Measurements from ENCODE around the gene TOP3B.

Gene TOP3B

DNA sequence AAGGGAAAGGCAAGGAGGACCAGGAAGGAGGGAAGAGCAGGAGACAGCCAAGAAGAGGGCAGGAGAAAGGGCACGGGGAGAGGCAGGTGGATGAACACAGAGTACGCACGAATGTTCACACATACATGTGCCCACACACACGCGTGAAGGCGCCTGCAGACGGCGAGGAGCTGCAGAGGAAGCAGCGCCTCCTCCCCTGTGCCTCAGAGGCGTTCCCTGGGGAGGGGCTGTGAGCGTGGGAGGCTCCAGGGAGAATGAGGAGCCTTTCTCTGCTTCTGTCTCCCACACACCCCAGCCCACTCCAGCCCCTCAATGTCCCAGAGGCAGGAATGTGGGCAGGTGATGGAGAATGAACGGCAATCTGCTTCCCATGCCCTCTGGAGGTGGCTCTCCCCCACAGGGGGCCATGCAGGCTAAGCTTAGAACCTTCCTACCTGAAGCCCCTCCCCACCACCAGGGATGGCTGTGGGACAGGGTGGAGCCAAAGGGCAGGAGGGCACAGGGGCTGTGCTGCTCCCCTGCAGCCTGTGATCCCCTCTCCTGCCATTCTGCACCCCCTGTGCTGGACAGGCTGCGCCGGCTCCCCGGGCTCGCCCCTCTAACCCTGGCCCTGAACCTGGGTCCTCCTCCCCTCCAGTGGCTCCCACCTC, 55.3 kb downstream of the TOP3B start:
- Histone ChIP-seq H2BK120ac (ENCODE audit: insufficient read depth, low read length, poor library complexity) (no peak overlapping the region), H3K27ac (ENCODE audit: low read depth, low read length) (no peak overlapping the region), H3K79me2 (ENCODE audit: control insufficient read depth, insufficient read depth, low read length, poor library complexity) (no peaks in the 10 kb centered on the region), H3K4me2 (ENCODE audit: low read length) (no peak overlapping the region), H4K91ac (ENCODE audit: low read depth, low read length) (no peak overlapping the region), H2BK5ac (ENCODE audit: low read depth, low read length, poor library complexity) (no peak overlapping the region), H3K27me3 (ENCODE audit: insufficient read depth, low read length) (no peaks in the 10 kb centered on the region), H3K79me1 (ENCODE audit: low read length) (no peaks in the 10 kb centered on the region), H2AK5ac (ENCODE audit: low read length) (no peak overlapping the region), H3K14ac (ENCODE audit: low read length) (no peak overlapping the region), H3K18ac (ENCODE audit: low read length) (no peak overlapping the region), H3K4me1 (ENCODE audit: control insufficient read depth in 1 of 2, insufficient read depth in 2 of 2, low read length in 2 of 2) (no peaks in the 10 kb centered on the region), H2AFZ (ENCODE audit: insufficient read depth, low read length, poor library complexity) (no peak overlapping the region), H3K4me3 (ENCODE audit: low read depth, low read length) (no peak overlapping the region), H3K23ac (ENCODE audit: low read length) (no peak overlapping the region), H4K8ac (ENCODE audit: low read depth, low read length) (no peak overlapping the region), H3K9me3 (ENCODE audit: insufficient read depth, low read depth, low read length) (no peaks in the 10 kb centered on the region), H3K36me3 (ENCODE audit: control insufficient read depth in 1 of 2, insufficient read depth in 2 of 2, low read length in 2 of 2) (peaks cover 32 to 33% of the 10 kb centered on the region in 2 experiments), H4K12ac (ENCODE audit: low read depth, low read length) (no peak overlapping the region), H3K4ac (ENCODE audit: low read depth, low read length) (no peak overlapping the region), H3K9ac (ENCODE audit: low read length) (no peak overlapping the region), H2BK12ac (ENCODE audit: low read length) (no peak overlapping the region)
- no CpG with 5 or more reads among the region's 16 CpGs for WGBS (ENCODE audit: extremely low coverage, insufficient coverage, insufficient read length)
- DNase-seq = no peak

DNA sequence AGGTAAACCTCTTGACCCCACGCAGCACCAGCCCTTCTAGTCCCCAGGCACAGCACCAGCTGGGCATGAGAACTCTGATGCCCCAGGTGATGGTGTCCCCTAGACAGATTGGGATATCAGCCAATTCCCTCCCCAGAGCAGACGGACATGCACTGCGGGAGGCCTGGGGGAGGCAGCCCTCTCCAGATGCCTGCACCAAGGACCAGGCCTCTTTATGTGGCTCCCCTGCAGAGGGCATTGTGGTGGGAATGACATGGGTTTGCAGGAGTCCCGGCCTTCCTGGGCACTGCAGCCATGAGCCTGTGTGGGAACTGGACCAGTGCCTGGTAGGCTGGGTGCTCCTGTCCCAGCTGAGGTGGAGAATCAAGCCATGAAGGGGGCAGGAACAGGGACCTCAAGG, 55.9 kb downstream of the TOP3B start:
- Histone ChIP-seq H4K12ac (ENCODE audit: low read depth, low read length) (no peak overlapping the region), H3K14ac (ENCODE audit: low read length) (no peak overlapping the region), H3K9me3 (ENCODE audit: insufficient read depth, low read depth, low read length) (no peaks in the 10 kb centered on the region), H3K36me3 (ENCODE audit: control insufficient read depth in 1 of 2, insufficient read depth in 2 of 2, low read length in 2 of 2) (peaks cover 29 to 30% of the 10 kb centered on the region in 2 experiments), H3K27ac (ENCODE audit: low read depth, low read length) (no peak overlapping the region), H3K18ac (ENCODE audit: low read length) (no peak overlapping the region), H2BK120ac (ENCODE audit: insufficient read depth, low read length, poor library complexity) (no peak overlapping the region), H3K4me2 (ENCODE audit: low read length) (no peak overlapping the region), H3K9ac (ENCODE audit: low read length) (no peak overlapping the region), H3K4ac (ENCODE audit: low read depth, low read length) (no peak overlapping the region), H2BK12ac (ENCODE audit: low read length) (no peak overlapping the region), H2AK5ac (ENCODE audit: low read length) (no peak overlapping the region), H3K4me3 (ENCODE audit: low read depth, low read length) (no peak overlapping the region), H2BK5ac (ENCODE audit: low read depth, low read length, poor library complexity) (no peak overlapping the region), H4K8ac (ENCODE audit: low read depth, low read length) (no peak overlapping the region), H2AFZ (ENCODE audit: insufficient read depth, low read length, poor library complexity) (no peak overlapping the region), H3K79me1 (ENCODE audit: low read length) (no peaks in the 10 kb centered on the region), H3K27me3 (ENCODE audit: insufficient read depth, low read length) (no peaks in the 10 kb centered on the region), H3K4me1 (ENCODE audit: control insufficient read depth in 1 of 2, insufficient read depth in 2 of 2, low read length in 2 of 2) (no peaks in the 10 kb centered on the region), H4K91ac (ENCODE audit: low read depth, low read length) (no peak overlapping the region), H3K23ac (ENCODE audit: low read length) (no peak overlapping the region), H3K79me2 (ENCODE audit: control insufficient read depth, insufficient read depth, low read length, poor library complexity) (no peaks in the 10 kb centered on the region)
- DNase-seq = no peak
- no CpG with 5 or more reads among the region's 4 CpGs for WGBS (ENCODE audit: extremely low coverage, insufficient coverage, insufficient read length)

DNA sequence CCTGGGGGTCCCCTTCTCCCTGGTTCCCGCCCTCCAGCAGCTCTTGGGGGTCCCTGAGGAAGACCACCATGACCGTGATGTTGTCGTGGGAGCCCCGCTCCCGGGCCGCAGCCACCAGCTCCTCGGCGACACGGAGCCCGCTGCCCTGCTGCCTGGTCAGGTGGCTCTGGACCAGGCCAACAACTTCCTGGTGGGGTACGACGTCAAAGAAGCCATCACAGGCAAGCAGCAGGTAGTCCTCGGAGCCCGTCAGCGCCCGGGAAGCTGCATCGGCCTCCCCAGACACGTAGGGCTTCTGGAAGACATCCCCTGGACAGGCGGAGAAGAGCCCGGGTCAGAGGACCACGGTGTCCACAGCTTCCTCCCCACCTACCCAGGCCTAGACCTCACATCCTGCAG, 59.4 kb downstream of the TOP3B start:
- Histone ChIP-seq H3K27me3 (ENCODE audit: insufficient read depth, low read length) (no peaks in the 10 kb centered on the region), H3K4me1 (ENCODE audit: control insufficient read depth in 1 of 2, insufficient read depth in 2 of 2, low read length in 2 of 2) (no peaks in the 10 kb centered on the region), H2BK12ac (ENCODE audit: low read length) (no peak overlapping the region), H3K79me1 (ENCODE audit: low read length) (no peaks in the 10 kb centered on the region), H4K91ac (ENCODE audit: low read depth, low read length) (no peak overlapping the region), H3K36me3 (ENCODE audit: control insufficient read depth in 1 of 2, insufficient read depth in 2 of 2, low read length in 2 of 2) (peaks cover 11 to 15% of the 10 kb centered on the region in 2 experiments), H4K12ac (ENCODE audit: low read depth, low read length) (no peak overlapping the region), H2BK5ac (ENCODE audit: low read depth, low read length, poor library complexity) (no peak overlapping the region), H3K9me3 (ENCODE audit: insufficient read depth, low read depth, low read length) (no peaks in the 10 kb centered on the region), H2AFZ (ENCODE audit: insufficient read depth, low read length, poor library complexity) (no peak overlapping the region), H3K9ac (ENCODE audit: low read length) (no peak overlapping the region), H3K23ac (ENCODE audit: low read length) (no peak overlapping the region), H3K4me2 (ENCODE audit: low read length) (no peak overlapping the region), H3K4me3 (ENCODE audit: low read depth, low read length) (no peak overlapping the region), H3K27ac (ENCODE audit: low read depth, low read length) (no peak overlapping the region), H3K14ac (ENCODE audit: low read length) (no peak overlapping the region), H2AK5ac (ENCODE audit: low read length) (no peak overlapping the region), H4K8ac (ENCODE audit: low read depth, low read length) (no peak overlapping the region), H3K4ac (ENCODE audit: low read depth, low read length) (no peak overlapping the region), H3K79me2 (ENCODE audit: control insufficient read depth, insufficient read depth, low read length, poor library complexity) (no peaks in the 10 kb centered on the region), H3K18ac (ENCODE audit: low read length) (no peak overlapping the region), H2BK120ac (ENCODE audit: insufficient read depth, low read length, poor library complexity) (no peak overlapping the region)
- no peak for DNase-seq
- WGBS (ENCODE audit: extremely low coverage, insufficient coverage, insufficient read length) = no CpG with 5 or more reads among the region's 21 CpGs

DNA sequence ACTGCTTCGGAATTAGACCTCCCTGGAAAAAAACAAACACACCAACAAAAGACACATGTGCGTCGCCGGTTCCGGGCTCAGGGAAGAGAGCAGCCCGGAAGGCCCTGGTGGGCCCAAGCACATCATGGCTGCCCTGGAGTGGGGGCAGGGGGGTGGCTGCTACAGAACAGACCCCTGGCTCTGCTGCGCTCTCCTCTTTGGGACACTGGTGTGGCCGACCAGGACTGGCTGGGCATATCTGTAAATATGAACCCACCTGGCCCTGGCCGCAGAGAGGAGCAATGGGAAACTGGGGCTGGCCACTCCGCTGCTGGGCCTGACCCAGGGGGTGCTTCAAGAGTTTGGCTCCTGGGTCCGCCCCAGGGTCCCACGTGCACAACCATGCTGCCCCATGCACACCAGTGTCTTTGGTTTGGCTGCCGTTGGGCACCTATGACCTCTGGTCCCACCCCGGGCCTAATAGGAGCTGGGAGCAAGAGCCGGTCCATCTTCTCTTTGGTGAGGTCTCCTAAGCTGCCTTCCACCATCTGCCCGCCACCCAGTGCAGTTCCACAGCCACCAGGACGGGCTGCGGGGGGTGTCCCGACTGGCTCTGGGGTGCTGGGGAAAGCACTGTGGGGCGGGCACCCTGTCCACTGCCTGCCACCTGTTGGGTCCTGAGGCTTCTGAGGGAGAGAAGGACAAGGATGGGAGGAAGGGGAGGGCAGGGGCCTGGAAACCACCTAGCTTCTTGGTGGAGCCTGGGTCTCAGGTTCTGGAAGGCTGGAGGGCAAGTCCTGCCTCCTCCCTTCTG, 60.0 kb downstream of the TOP3B start:
- Histone ChIP-seq H3K23ac (ENCODE audit: low read length) (no peak overlapping the region), H2AFZ (ENCODE audit: insufficient read depth, low read length, poor library complexity) (no peak overlapping the region), H3K4me3 (ENCODE audit: low read depth, low read length) (no peak overlapping the region), H2BK12ac (ENCODE audit: low read length) (no peak overlapping the region), H3K36me3 (ENCODE audit: control insufficient read depth in 1 of 2, insufficient read depth in 2 of 2, low read length in 2 of 2) (peaks cover 11 to 15% of the 10 kb centered on the region in 2 experiments), H3K9ac (ENCODE audit: low read length) (no peak overlapping the region), H3K14ac (ENCODE audit: low read length) (no peak overlapping the region), H3K4me2 (ENCODE audit: low read length) (no peak overlapping the region), H3K18ac (ENCODE audit: low read length) (no peak overlapping the region), H3K27ac (ENCODE audit: low read depth, low read length) (no peak overlapping the region), H2BK120ac (ENCODE audit: insufficient read depth, low read length, poor library complexity) (no peak overlapping the region), H4K8ac (ENCODE audit: low read depth, low read length) (no peak overlapping the region), H3K79me1 (ENCODE audit: low read length) (no peaks in the 10 kb centered on the region), H2BK5ac (ENCODE audit: low read depth, low read length, poor library complexity) (no peak overlapping the region), H2AK5ac (ENCODE audit: low read length) (no peak overlapping the region), H3K79me2 (ENCODE audit: control insufficient read depth, insufficient read depth, low read length, poor library complexity) (no peaks in the 10 kb centered on the region), H4K12ac (ENCODE audit: low read depth, low read length) (no peak overlapping the region), H4K91ac (ENCODE audit: low read depth, low read length) (no peak overlapping the region), H3K4me1 (ENCODE audit: control insufficient read depth in 1 of 2, insufficient read depth in 2 of 2, low read length in 2 of 2) (peaks cover 0 to 4% of the 10 kb centered on the region in 2 experiments), H3K9me3 (ENCODE audit: insufficient read depth, low read depth, low read length) (no peaks in the 10 kb centered on the region), H3K27me3 (ENCODE audit: insufficient read depth, low read length) (no peaks in the 10 kb centered on the region), H3K4ac (ENCODE audit: low read depth, low read length) (no peak overlapping the region)
- WGBS (ENCODE audit: extremely low coverage, insufficient coverage, insufficient read length) = no CpG with 5 or more reads among the region's 20 CpGs
- no peak for DNase-seq
